Mesenchymal stem cell (in vitro differentiated cells and primary cell): Measurements from ENCODE around the gene MRTFA.

Experiments
- DNase-seq: peaks from one replicate; pipeline ENCODE4 v3.0.0-alpha.2; 2013
- H2AFZ ChIP-seq: one replicate; pipeline ENCODE4 v1.6.1; 2013; ENCODE audit warnings: low read depth, mild to moderate bottlenecking, control low read depth, inconsistent platforms, low read length, moderate library complexity
- H2AK5ac ChIP-seq: 2 replicates; pipeline ENCODE4 v1.6.1; 2013; ENCODE audit warnings: low read length, moderate library complexity, mild to moderate bottlenecking, inconsistent platforms; ENCODE audit not compliant: severe bottlenecking
- H2BK120ac ChIP-seq: one replicate; pipeline ENCODE4 v1.6.1; 2013; ENCODE audit warnings: low read depth, mild to moderate bottlenecking, inconsistent platforms, low read length, moderate library complexity
- H2BK12ac ChIP-seq, 2 experiments: one replicate each; pipeline ENCODE4 v1.6.1; 2013; ENCODE audit warnings: inconsistent platforms in 2 of 2, low read length in 2 of 2, mild to moderate bottlenecking in 2 of 2, moderate library complexity in 2 of 2, control low read depth in 1 of 2
- H2BK15ac ChIP-seq: one replicate; pipeline ENCODE4 v1.6.1; 2013; ENCODE audit warnings: mild to moderate bottlenecking, low read depth, inconsistent platforms; ENCODE audit not compliant: poor library complexity, severe bottlenecking
- H2BK5ac ChIP-seq: 2 replicates; pipeline ENCODE4 v1.6.1; 2013; ENCODE audit warnings: low read depth, mild to moderate bottlenecking, low read length, control low read depth, inconsistent platforms; ENCODE audit not compliant: poor library complexity, severe bottlenecking
- H3K14ac ChIP-seq, 2 experiments: one replicate each; pipeline ENCODE4 v1.6.1; 2013; ENCODE audit warnings: inconsistent platforms in 2 of 2, low read length in 2 of 2, control low read depth in 1 of 2, mild to moderate bottlenecking in 1 of 2, moderate library complexity in 1 of 2
- H3K18ac ChIP-seq, 2 experiments: one replicate each; pipeline ENCODE4 v1.6.1; 2013; ENCODE audit warnings: inconsistent platforms in 2 of 2, low read length in 2 of 2, control low read depth in 1 of 2, low read depth in 1 of 2, mild to moderate bottlenecking in 1 of 2
- H3K23ac ChIP-seq, 2 experiments: one replicate each; pipeline ENCODE4 v1.6.1; 2013; ENCODE audit warnings: inconsistent platforms in 2 of 2, low read length in 2 of 2, mild to moderate bottlenecking in 2 of 2, moderate library complexity in 2 of 2, control low read depth in 1 of 2
- H3K27ac ChIP-seq: 2 replicates; pipeline ENCODE4 v1.5.1; 2013; ENCODE audit warnings: mild to moderate bottlenecking, moderate library complexity, low read length, control low read depth, inconsistent platforms; ENCODE audit not compliant: poor library complexity, severe bottlenecking
- H3K27me3 ChIP-seq, 2 experiments: 2 replicates each; pipeline versions ENCODE4 v1.6.1 to v1.7.0; 2013; ENCODE audit warnings: low read length in 2 of 2, mild to moderate bottlenecking in 2 of 2, moderate library complexity in 2 of 2, control low read depth in 1 of 2, inconsistent platforms in 1 of 2; ENCODE audit not compliant: control insufficient read depth in 1 of 2, insufficient read depth in 1 of 2
- H3K36me3 ChIP-seq, 2 experiments: 2 replicates each; pipeline versions ENCODE4 v1.6.1 to v1.7.0; 2013; ENCODE audit warnings: low read length in 2 of 2, control low read depth in 1 of 2, inconsistent platforms in 1 of 2, low read depth in 1 of 2, mild to moderate bottlenecking in 1 of 2; ENCODE audit not compliant: insufficient read depth in 2 of 2, control insufficient read depth in 1 of 2
- H3K4ac ChIP-seq, 2 experiments: one replicate each; pipeline ENCODE4 v1.6.1; 2013; ENCODE audit warnings: inconsistent platforms in 2 of 2, low read length in 2 of 2, mild to moderate bottlenecking in 2 of 2, moderate library complexity in 2 of 2, control low read depth in 1 of 2, low read depth in 1 of 2
- H3K4me1 ChIP-seq: 2 replicates; pipeline ENCODE4 v1.6.1; 2013; ENCODE audit warnings: low read depth, low read length, control low read depth; ENCODE audit not compliant: control insufficient read depth, insufficient read depth
- H3K4me2 ChIP-seq: 2 replicates; pipeline ENCODE4 v1.6.1; 2013; ENCODE audit warnings: low read length, mild to moderate bottlenecking, inconsistent platforms; ENCODE audit not compliant: poor library complexity, severe bottlenecking
- H3K4me3 ChIP-seq, 2 experiments: 2 replicates each; pipeline versions ENCODE4 v1.5.1 to v1.7.0; 2013; ENCODE audit warnings: low read length in 2 of 2, mild to moderate bottlenecking in 2 of 2, control low read depth in 1 of 2, low read depth in 1 of 2; ENCODE audit not compliant: insufficient read depth in 1 of 2
- H3K79me1 ChIP-seq: replicated peaks from 2 replicates; pipeline ENCODE4 v1.6.1; 2013; ENCODE audit warnings: mild to moderate bottlenecking, control low read depth, low read length, inconsistent platforms; ENCODE audit not compliant: poor library complexity, severe bottlenecking
- H3K9ac ChIP-seq: 2 replicates; pipeline ENCODE4 v1.7.0; 2013; ENCODE audit warnings: mild to moderate bottlenecking, low read length, moderate library complexity
- H3K9me3 ChIP-seq: 2 replicates; pipeline ENCODE4 v1.7.0; 2013; ENCODE audit warnings: mild to moderate bottlenecking, low read length; ENCODE audit not compliant: control insufficient read depth
- H4K8ac ChIP-seq: one replicate; pipeline ENCODE4 v1.6.1; 2013; ENCODE audit warnings: inconsistent platforms, mild to moderate bottlenecking, low read length, moderate library complexity
- H4K91ac ChIP-seq: one replicate; pipeline ENCODE4 v1.6.1; 2013; ENCODE audit warnings: mild to moderate bottlenecking, low read length, inconsistent platforms
- WGBS: methylation state at CpG from one replicate; pipeline ENCODE4 v1.1.7; 2013; ENCODE audit warnings: mixed read lengths; 5-methylcytosine and 5-hydroxymethylcytosine counted together

The MRTFA gene

DNA sequence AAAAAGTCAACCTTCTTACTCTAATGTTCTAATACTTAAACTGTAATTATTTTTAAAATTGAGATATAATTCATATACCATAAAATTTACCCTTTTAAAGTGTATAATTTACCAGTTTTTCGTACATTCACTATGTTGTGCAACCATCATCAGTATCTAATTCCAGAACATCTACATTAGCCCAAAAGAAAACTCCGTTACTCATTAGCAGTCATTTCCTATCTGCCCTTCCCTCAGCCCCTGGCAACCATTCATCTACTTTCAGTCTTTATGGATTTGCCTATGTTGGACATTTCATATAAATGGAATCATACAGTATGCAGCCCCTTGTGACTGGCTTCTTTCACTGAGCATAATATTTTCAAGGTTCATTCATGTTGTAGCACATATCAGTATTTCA, 243.9 kb downstream of the MRTFA start:
- no peak overlapping the region for H3K4me2 ChIP-seq
- no peak overlapping the region for H3K14ac ChIP-seq
- no peak overlapping the region for H3K4ac ChIP-seq
- H2AFZ ChIP-seq, result no peak overlapping the region
- no peak overlapping the region for H3K18ac ChIP-seq
- no peak overlapping the region for H2BK15ac ChIP-seq
- H3K36me3 ChIP-seq, result peaks cover 4 to 10% of the 10 kb centered on the region in 2 experiments
- no peak overlapping the region for H4K91ac ChIP-seq
- no peak overlapping the region for H4K8ac ChIP-seq
- H3K4me3 ChIP-seq, result no peak overlapping the region
- H3K27me3 ChIP-seq, result no peaks in the 10 kb centered on the region
- H3K4me1 ChIP-seq, result peaks cover 3% of the 10 kb centered on the region
- WGBS, result 91% methylated on average over 2 of the region's 2 CpGs
- no peak overlapping the region for H3K9ac ChIP-seq
- no peak overlapping the region for H2BK5ac ChIP-seq
- H3K9me3 ChIP-seq, result no peaks in the 10 kb centered on the region
- no peak overlapping the region for H2AK5ac ChIP-seq
- H3K79me1 ChIP-seq, result peaks cover 31% of the 10 kb centered on the region
- no peak overlapping the region for H3K27ac ChIP-seq
- DNase-seq, result no peak
- no peak overlapping the region for H2BK12ac ChIP-seq
- H3K23ac ChIP-seq, result no peak overlapping the region
- no peak overlapping the region for H2BK120ac ChIP-seq

DNA sequence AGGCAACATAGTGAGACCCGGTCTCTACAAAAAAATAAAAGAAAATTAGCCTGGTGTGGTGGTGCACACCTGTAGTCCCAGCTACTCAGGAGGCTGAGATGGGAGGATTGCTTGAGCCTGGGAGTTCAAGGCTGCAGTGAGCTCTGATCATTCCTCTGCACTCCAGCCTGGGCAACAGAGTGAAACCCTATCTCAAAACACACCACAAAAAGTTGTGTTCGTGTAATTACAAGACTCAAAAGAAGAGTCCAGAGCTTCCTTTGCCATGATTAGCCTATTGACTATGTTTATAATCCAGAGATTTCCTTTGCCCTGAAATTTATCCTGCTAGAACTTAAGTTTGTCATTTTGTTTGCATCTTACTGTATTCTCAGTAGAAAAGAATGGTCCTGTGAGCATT, 245.1 kb downstream of the MRTFA start:
- no peaks in the 10 kb centered on the region for H3K9me3 ChIP-seq
- no peak overlapping the region for H3K9ac ChIP-seq
- no peaks in the 10 kb centered on the region for H3K4me1 ChIP-seq
- H2AFZ ChIP-seq, result no peak overlapping the region
- H3K27me3 ChIP-seq, result no peaks in the 10 kb centered on the region
- H2AK5ac ChIP-seq, result no peak overlapping the region
- H3K4me2 ChIP-seq, result no peak overlapping the region
- H3K27ac ChIP-seq, result no peak overlapping the region
- H4K8ac ChIP-seq, result no peak overlapping the region
- WGBS, result 83% methylated on average over 2 of the region's 2 CpGs
- peaks cover 33% of the 10 kb centered on the region for H3K79me1 ChIP-seq
- no peak overlapping the region for H3K14ac ChIP-seq
- H3K4ac ChIP-seq, result no peak overlapping the region
- no peak overlapping the region for H3K4me3 ChIP-seq
- peaks cover 4 to 8% of the 10 kb centered on the region in 2 experiments for H3K36me3 ChIP-seq
- no peak overlapping the region for H3K18ac ChIP-seq
- H2BK12ac ChIP-seq, result no peak overlapping the region
- H3K23ac ChIP-seq, result no peak overlapping the region
- H2BK120ac ChIP-seq, result no peak overlapping the region
- no peak overlapping the region for H2BK5ac ChIP-seq
- no peak overlapping the region for H4K91ac ChIP-seq
- DNase-seq, result no peak
- no peak overlapping the region for H2BK15ac ChIP-seq

DNA sequence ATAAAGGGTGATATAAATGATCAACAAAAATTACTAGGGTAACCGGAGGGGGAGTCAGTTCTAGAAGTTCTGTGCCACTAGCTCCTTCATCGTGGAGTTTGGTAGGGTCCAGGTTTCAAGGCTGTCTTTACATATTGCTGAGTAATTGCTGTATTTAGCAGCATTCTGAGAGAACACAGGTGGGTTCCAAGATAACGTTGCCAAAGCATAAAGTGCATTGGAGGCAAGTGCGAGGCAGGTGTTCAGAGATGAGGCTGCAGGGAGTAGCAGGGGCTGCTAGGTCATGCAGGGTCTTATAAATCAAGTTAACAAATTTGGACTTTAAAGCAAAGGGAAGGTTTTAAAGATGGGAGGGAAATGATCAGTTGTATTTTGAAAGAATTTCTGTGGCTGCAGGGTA, 248.3 kb downstream of the MRTFA start:
- 90% methylated on average over 4 of the region's 4 CpGs for WGBS
- H4K91ac ChIP-seq, result no peak overlapping the region
- H3K27ac ChIP-seq, result no peak overlapping the region
- no peak overlapping the region for H4K8ac ChIP-seq
- H2BK5ac ChIP-seq, result no peak overlapping the region
- H3K4me3 ChIP-seq, result no peak overlapping the region
- no peak for DNase-seq
- H2AK5ac ChIP-seq, result no peak overlapping the region
- H3K4me2 ChIP-seq, result no peak overlapping the region
- H3K18ac ChIP-seq, result no peak overlapping the region
- H3K14ac ChIP-seq, result no peak overlapping the region
- no peak overlapping the region for H3K9ac ChIP-seq
- H3K23ac ChIP-seq, result no peak overlapping the region
- no peaks in the 10 kb centered on the region for H3K27me3 ChIP-seq
- H2BK15ac ChIP-seq, result no peak overlapping the region
- no peak overlapping the region for H2BK120ac ChIP-seq
- H3K36me3 ChIP-seq, result no peaks in the 10 kb centered on the region
- H3K4me1 ChIP-seq, result peaks cover 3% of the 10 kb centered on the region
- no peak overlapping the region for H2AFZ ChIP-seq
- no peak overlapping the region for H2BK12ac ChIP-seq
- no peak overlapping the region for H3K4ac ChIP-seq
- no peaks in the 10 kb centered on the region for H3K9me3 ChIP-seq
- H3K79me1 ChIP-seq, result peaks cover 32% of the 10 kb centered on the region

DNA sequence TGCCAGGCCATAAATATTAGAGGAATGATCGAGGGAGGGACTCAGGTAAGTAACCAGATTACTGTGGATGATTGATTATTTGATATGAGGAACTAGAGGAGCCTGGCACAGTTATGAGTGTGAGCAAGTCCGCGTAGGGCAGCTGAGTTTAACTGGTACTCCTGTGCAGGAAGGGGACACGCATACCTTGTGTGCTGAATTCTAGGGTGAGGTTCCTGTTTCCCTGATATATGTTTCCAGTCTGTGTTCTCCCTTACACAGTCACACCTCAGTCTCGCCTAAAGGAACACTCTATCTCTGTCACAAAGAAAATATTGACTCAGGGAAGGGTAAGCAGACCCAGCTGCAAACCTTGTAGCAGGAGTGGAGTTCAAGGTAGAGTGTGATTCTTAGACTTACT, 248.8 kb downstream of the MRTFA start:
- H4K91ac ChIP-seq, result no peak overlapping the region
- no peak overlapping the region for H3K4me2 ChIP-seq
- no peak overlapping the region for H3K18ac ChIP-seq
- H2AK5ac ChIP-seq, result no peak overlapping the region
- H3K36me3 ChIP-seq, result no peaks in the 10 kb centered on the region
- peaks cover 3% of the 10 kb centered on the region for H3K4me1 ChIP-seq
- no peak overlapping the region for H2BK120ac ChIP-seq
- no peaks in the 10 kb centered on the region for H3K27me3 ChIP-seq
- H3K27ac ChIP-seq, result no peak overlapping the region
- no peak overlapping the region for H4K8ac ChIP-seq
- H3K23ac ChIP-seq, result no peak overlapping the region
- DNase-seq, result no peak
- H3K4me3 ChIP-seq, result no peak overlapping the region
- H3K79me1 ChIP-seq, result peaks cover 32% of the 10 kb centered on the region
- H2BK5ac ChIP-seq, result no peak overlapping the region
- H3K14ac ChIP-seq, result no peak overlapping the region
- H2BK12ac ChIP-seq, result no peak overlapping the region
- H3K9ac ChIP-seq, result no peak overlapping the region
- no peak overlapping the region for H3K4ac ChIP-seq
- no peaks in the 10 kb centered on the region for H3K9me3 ChIP-seq
- WGBS, result over 99% methylated on average over 5 of the region's 5 CpGs
- no peak overlapping the region for H2AFZ ChIP-seq
- H2BK15ac ChIP-seq, result no peak overlapping the region
